CD14-positive monocyte (primary cell): ENCODE measurements around the gene NLRC5. TPM values are rescaled to one million over a fixed set of nuclear protein-coding genes. Genes with fewer than 3 reads are reported as not detected.

Source experiments
- DNase-seq, 3 donors: peaks; one replicate each; pipeline ENCODE4 v3.0.0-alpha.2; 2011 to 2022
- H2AFZ ChIP-seq: 2 replicates; pipeline ENCODE4 v1.6.0; 2012; ENCODE audit warnings: mild to moderate bottlenecking, low read depth, low read length, inconsistent platforms; ENCODE audit not compliant: insufficient read depth, poor library complexity, severe bottlenecking
- H3K27ac ChIP-seq, 2 donors: 1 replicate in 1 of 2; 2 replicates in 1 of 2; pipeline ENCODE4 v1.5.1; 2012 to 2013; ENCODE audit warnings: low read length in 2 of 2, control low read depth in 1 of 2, inconsistent platforms in 1 of 2, low read depth in 1 of 2, mild to moderate bottlenecking in 1 of 2
- H3K27me3 ChIP-seq, 2 donors: one replicate each; pipeline versions ENCODE4 v1.6.0 to v1.6.1; 2011 to 2013; ENCODE audit warnings: low read length in 2 of 2; ENCODE audit not compliant: control insufficient read depth in 2 of 2, insufficient read depth in 2 of 2
- H3K36me3 ChIP-seq, 2 donors: replicated peaks in 1 of 2; 1 replicate in 1 of 2; 2 replicates in 1 of 2; pipeline versions ENCODE4 v1.5.1 to v1.6.1; 2012 to 2013; ENCODE audit warnings: low read length in 2 of 2, control low read depth in 1 of 2, inconsistent platforms in 1 of 2, mild to moderate bottlenecking in 1 of 2; ENCODE audit not compliant: insufficient read depth in 2 of 2, control insufficient read depth in 1 of 2
- H3K4me1 ChIP-seq, 2 donors: 1 replicate in 1 of 2; 2 replicates in 1 of 2; pipeline versions ENCODE4 v1.5.1 to v1.6.1; 2012 to 2013; ENCODE audit warnings: low read length in 2 of 2, control low read depth in 1 of 2, inconsistent platforms in 1 of 2, mild to moderate bottlenecking in 1 of 2, moderate library complexity in 1 of 2; ENCODE audit not compliant: insufficient read depth in 2 of 2, control insufficient read depth in 1 of 2
- H3K4me2 ChIP-seq: replicated peaks from 2 replicates; pipeline ENCODE3; 2012; ENCODE audit warnings: low read length, moderate library complexity, mild to moderate bottlenecking; ENCODE audit not compliant: poor library complexity, severe bottlenecking; ENCODE audit errors: extremely low read depth
- H3K4me3 ChIP-seq, 3 experiments: fragments of 200-600 bp in 1 of 3; sonication (generic) in 1 of 3; replicated peaks in 1 of 3; 1 replicate in 2 of 3; 2 replicates in 1 of 3; pipeline ENCODE4 v1.5.1; 2011 to 2013; ENCODE audit warnings: low read length in 3 of 3, mild to moderate bottlenecking in 3 of 3, control low read depth in 2 of 3, low read depth in 2 of 3, inconsistent platforms in 1 of 3, moderate library complexity in 1 of 3
- H3K79me2 ChIP-seq: 2 replicates; pipeline ENCODE4 v1.6.0; 2012; ENCODE audit warnings: mild to moderate bottlenecking, control low read depth, inconsistent platforms, low read length, moderate library complexity; ENCODE audit not compliant: insufficient read depth
- H3K9ac ChIP-seq: 2 replicates; pipeline ENCODE4 v1.6.0; 2017; ENCODE audit warnings: low read length, mild to moderate bottlenecking; ENCODE audit not compliant: insufficient read depth, poor library complexity, severe bottlenecking
- H3K9me3 ChIP-seq, 2 donors: replicated peaks in 1 of 2; 1 replicate in 1 of 2; 2 replicates in 1 of 2; pipeline versions ENCODE4 v1.5.1 to v1.6.1; 2012 to 2013; ENCODE audit warnings: low read length in 2 of 2, control low read depth in 1 of 2; ENCODE audit not compliant: control insufficient read depth in 1 of 2, insufficient read depth in 1 of 2
- H4K20me1 ChIP-seq: 2 replicates; pipeline ENCODE4 v1.6.0; 2012; ENCODE audit warnings: mild to moderate bottlenecking, low read length, control low read depth, moderate library complexity; ENCODE audit not compliant: insufficient read depth
- H3K27ac Mint-ChIP-seq, 7 donors: one replicate each; pipeline ENCODE4 v1.8.0; 2020; ENCODE audit warnings: mild to moderate bottlenecking in 7 of 7, mixed read lengths in 7 of 7, moderate library complexity in 6 of 7, inconsistent platforms in 2 of 7
- H3K27me3 Mint-ChIP-seq, 3 donors: one replicate each; pipeline ENCODE4 v1.8.0; 2021 to 2022; ENCODE audit warnings: low read depth in 3 of 3, mild to moderate bottlenecking in 3 of 3, mixed read lengths in 3 of 3, moderate library complexity in 3 of 3, inconsistent platforms in 1 of 3
- H3K36me3 Mint-ChIP-seq, 2 donors: one replicate each; pipeline ENCODE4 v1.8.0; 2020; ENCODE audit warnings: mixed read lengths in 2 of 2, inconsistent platforms in 1 of 2, mild to moderate bottlenecking in 1 of 2
- H3K4me1 Mint-ChIP-seq: one replicate; pipeline ENCODE4 v1.8.0; 2020; ENCODE audit warnings: mild to moderate bottlenecking, mixed read lengths
- H3K4me3 Mint-ChIP-seq, 2 donors: one replicate each; pipeline ENCODE4 v1.8.0; 2020; ENCODE audit warnings: mild to moderate bottlenecking in 2 of 2, mixed read lengths in 2 of 2, moderate library complexity in 1 of 2
- H3K9me3 Mint-ChIP-seq, 7 donors: one replicate each; pipeline ENCODE4 v1.8.0; 2020 to 2022; ENCODE audit warnings: mixed read lengths in 7 of 7, mild to moderate bottlenecking in 6 of 7, moderate library complexity in 6 of 7, inconsistent platforms in 2 of 7
- CTCF ChIP-seq: fragments of 200-600 bp; IDR thresholded peaks from one replicate; pipeline ENCODE4 v1.8.0; 2022; ENCODE audit warnings: antibody characterized with exemption, mild to moderate bottlenecking
- WGBS: methylation state at CpG from one replicate; pipeline ENCODE4 v1.1.5; 2013; ENCODE audit warnings: missing lambda C conversion rate; ENCODE audit not compliant: insufficient coverage; 5-methylcytosine and 5-hydroxymethylcytosine counted together
- intact Hi-C, 2 donors: fragments of 100-400 bp; cut with micrococcal nuclease; formaldehyde crosslinking; loops; one replicate each; pipeline versions ENCODE4 v1.15.0 to v1.15.1; 2023
- polyA plus RNA-seq, 3 donors: library from polyadenylated mRNA; depleted of rRNA in 1 of 3; unstranded in 2 of 3; stranded (reverse) in 1 of 3; fragments of 300-500 nt in 2 of 3; fragments of >200 nt in 1 of 3; fragmentation: Illumina TruSeq in 2 of 3; gene quantifications; 1 replicate in 2 of 3; 2 replicates in 1 of 3; pipeline ENCODE4 v1.2.3, GENCODE V29; 2012 to 2021

The NLRC5 gene
- polyA plus RNA-seq, 3 donors: 10.3 to 171 (median 21.6) TPM

DNA sequence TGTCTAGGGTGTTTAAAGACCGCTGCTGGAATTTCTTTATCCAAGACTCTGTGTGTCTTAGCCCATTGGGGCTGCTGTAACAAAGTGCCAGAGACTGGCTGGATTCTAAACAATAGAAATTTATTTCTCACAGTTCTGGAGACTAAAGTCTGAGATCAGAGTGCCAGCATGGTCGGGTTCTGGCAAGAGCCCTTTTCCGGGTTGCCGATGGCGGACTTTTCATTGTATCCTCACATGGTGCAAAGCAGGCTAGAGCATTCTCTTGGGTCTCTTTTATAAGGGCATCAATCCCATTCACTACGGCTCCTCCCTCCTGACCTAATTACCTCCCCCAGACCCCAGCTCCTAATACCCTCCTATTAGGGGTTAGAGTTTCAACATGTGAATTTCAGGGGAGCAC, 9.5 kb downstream of the NLRC5 start:
- H3K79me2 ChIP-seq: peaks cover 100% of the 10 kb centered on the region
- H3K4me1 ChIP-seq: peaks cover 5 to 37% of the 10 kb centered on the region in 2 donors
- H3K27ac Mint-ChIP-seq: peak overlapping the region in 4 of 7 donors; percentile 32 to 83 (median 71)
- peak overlapping the region in 1 of 2 donors; percentile 42 for H3K27ac ChIP-seq
- H3K9me3 Mint-ChIP-seq: no peaks in the 10 kb centered on the region
- H3K27me3 ChIP-seq: no peaks in the 10 kb centered on the region
- 96% methylated on average over 4 of the region's 6 CpGs for WGBS
- no peak overlapping the region for H2AFZ ChIP-seq
- H4K20me1 ChIP-seq: peaks cover 97% of the 10 kb centered on the region
- peaks cover 50 to 63% of the 10 kb centered on the region in 2 donors for H3K36me3 Mint-ChIP-seq
- no peak overlapping the region for H3K4me2 ChIP-seq
- intact Hi-C loops: no loop called here
- H3K9ac ChIP-seq: no peak overlapping the region
- no peak for DNase-seq
- no peaks in the 10 kb centered on the region for H3K27me3 Mint-ChIP-seq
- H3K4me1 Mint-ChIP-seq: peaks cover 64% of the 10 kb centered on the region
- H3K4me3 Mint-ChIP-seq: no peak overlapping the region
- H3K4me3 ChIP-seq: no peak overlapping the region
- no peaks in the 10 kb centered on the region for H3K9me3 ChIP-seq
- no peak for TF ChIP-seq CTCF
- H3K36me3 ChIP-seq: peaks cover under 1 to 68% of the 10 kb centered on the region in 2 donors

- DNase-seq: peak in 1 of 3 donors; percentile 16
- H3K79me2 ChIP-seq: peaks cover 100% of the 10 kb centered on the region
- peak overlapping the region; percentile 2 to 42 for H3K27ac ChIP-seq
- Mint-ChIP-seq H3K4me1 (peaks cover 63% of the 10 kb centered on the region), H3K27ac (peak overlapping the region; percentile 32 to 89 (median 66)), H3K4me3 (no peak overlapping the region), H3K9me3 (no peaks in the 10 kb centered on the region), H3K36me3 (peaks cover 51 to 63% of the 10 kb centered on the region in 2 donors), H3K27me3 (peaks cover 0 to 1% (median 0%) of the 10 kb centered on the region in 3 donors)
- intact Hi-C loops: no loop called here
- no peak overlapping the region for H3K4me3 ChIP-seq
- no peak overlapping the region for H2AFZ ChIP-seq
- no peaks in the 10 kb centered on the region for H3K27me3 ChIP-seq
- H3K9me3 ChIP-seq: no peaks in the 10 kb centered on the region
- 98% methylated on average over 8 of the region's 11 CpGs for WGBS
- H3K4me2 ChIP-seq: no peak overlapping the region
- peak overlapping the region; percentile 4 for H3K9ac ChIP-seq
- H3K4me1 ChIP-seq: peaks cover 5 to 32% of the 10 kb centered on the region in 2 donors
- peaks cover 97% of the 10 kb centered on the region for H4K20me1 ChIP-seq
- H3K36me3 ChIP-seq: peaks cover 8 to 69% of the 10 kb centered on the region in 2 donors
- no peak for TF ChIP-seq CTCF
These were observed 10.3 kb downstream of the NLRC5 start for GRCh38 chr16:56999409-57000270.
